22Rv1 (cell line): Measurements from ENCODE around the gene PRR14.

Source experiments
- CTCF ChIP-seq: fragments of 450-650 bp; IDR thresholded peaks from 2 replicates; pipeline ENCODE4 v1.5.1; 2017; ENCODE audit warnings: mild to moderate bottlenecking
- ZFX ChIP-seq: fragments of 450-650 bp; IDR thresholded peaks from 2 replicates; pipeline ENCODE4 v1.6.1; 2017; ENCODE audit warnings: antibody characterized with exemption, borderline replicate concordance

- no peak for TF ChIP-seq CTCF
- TF ChIP-seq ZFX: no peak
Measured at GRCh38 chr16:30644334-30644830, 6.4 kb upstream of the PRR14 start.
